Lung (tissue), 12 donors: Measurements from ENCODE around the gene PIGV. TPM values are rescaled to one million over a fixed set of nuclear protein-coding genes. Genes with fewer than 3 reads are reported as not detected.

Source experiments
- ATAC-seq: fragments of 200-7000 bp; cut with Tn5 transposase; one replicate; pipeline ENCODE4 v1.9.1; 2020; ENCODE audit warnings: moderate number of reproducible peaks; ENCODE audit not compliant: insufficient read depth, low FRiP score
- DNase-seq, 3 donors: peaks; one replicate each; pipeline ENCODE4 v3.0.0-alpha.2; 2013 to 2017
- H3K27ac ChIP-seq, 2 donors: one replicate each; pipeline ENCODE4 v1.5.1; 2013; ENCODE audit warnings: mild to moderate bottlenecking in 2 of 2, moderate library complexity in 2 of 2, control low read depth in 1 of 2, inconsistent platforms in 1 of 2, low read depth in 1 of 2, low read length in 1 of 2
- H3K27me3 ChIP-seq, 3 donors: one replicate each; pipeline ENCODE4 v1.5.1; 2013; ENCODE audit warnings: low read length in 2 of 3; ENCODE audit not compliant: control insufficient read depth in 3 of 3, insufficient read depth in 3 of 3
- H3K36me3 ChIP-seq, 4 donors: one replicate each; pipeline ENCODE4 v1.5.1; 2013; ENCODE audit warnings: low read length in 4 of 4, mild to moderate bottlenecking in 1 of 4, moderate library complexity in 1 of 4; ENCODE audit not compliant: control insufficient read depth in 4 of 4, insufficient read depth in 4 of 4
- H3K4me1 ChIP-seq, 5 donors: one replicate each; pipeline ENCODE4 v1.5.1; 2013; ENCODE audit warnings: low read length in 5 of 5, mild to moderate bottlenecking in 2 of 5, moderate library complexity in 1 of 5; ENCODE audit not compliant: control insufficient read depth in 5 of 5, insufficient read depth in 5 of 5
- H3K4me3 ChIP-seq: one replicate; pipeline ENCODE4 v1.5.1; 2013; ENCODE audit warnings: mild to moderate bottlenecking, control low read depth, moderate library complexity
- H3K9ac ChIP-seq, 2 donors: one replicate each; pipeline ENCODE4 v1.5.1; 2013; ENCODE audit warnings: low read length in 2 of 2, control low read depth in 1 of 2; ENCODE audit not compliant: insufficient read depth in 1 of 2
- H3K9me3 ChIP-seq, 4 donors: one replicate each; pipeline ENCODE4 v1.5.1; 2013; ENCODE audit warnings: low read length in 3 of 4, mild to moderate bottlenecking in 1 of 4, moderate library complexity in 1 of 4; ENCODE audit not compliant: control insufficient read depth in 4 of 4, insufficient read depth in 3 of 4
- CTCF ChIP-seq: IDR thresholded peaks from 2 replicates; pipeline ENCODE4 v1.5.1; 2012; ENCODE audit warnings: mild to moderate bottlenecking; ENCODE audit errors: control extremely low read depth, extremely low read depth
- WGBS, 2 donors: extraction: QIAGEN DNeasy Blood & Tissue Kit; methylation state at CpG; one replicate each; pipeline ENCODE4 v1.1.7; 2013; 5-methylcytosine and 5-hydroxymethylcytosine counted together
- polyA plus RNA-seq, 2 donors: library from polyadenylated mRNA; stranded (reverse); fragments of 200-250 nt; gene quantifications; one replicate each; pipeline ENCODE4 v1.2.1, GENCODE V29; 2013
- total RNA-seq, 2 donors: library from RNA; depleted of rRNA in 1 of 2; stranded (reverse); fragments of >200 nt in 1 of 2; gene quantifications; one replicate each; pipeline ENCODE4 v1.2.1, GENCODE V29; 2014 to 2021
- donor health status: control.
- donor health status: control.
- donor health status: Bipolar disorder and iron deficiency.
- donor health status: healthy.
- donor health status: DM: yes; HTN: yes; CAD: no.

PIGV gene
- total and polyA plus RNA-seq, 4 donors, result 6.8 to 14.3 (median 13.0) TPM

GRCh38 chr1:26838474-26839338 is 51.0 kb downstream of the PIGV start:
- TF ChIP-seq CTCF, result no peak
- Histone ChIP-seq H3K4me3 (no peak overlapping the region), H3K36me3 (peaks cover 0 to 40% (median 17%) of the 10 kb centered on the region in 4 donors), H3K27me3 (no peaks in the 10 kb centered on the region), H3K9me3 (no peaks in the 10 kb centered on the region), H3K9ac (no peak overlapping the region), H3K27ac (no peak overlapping the region), H3K4me1 (no peaks in the 10 kb centered on the region)
- DNase-seq (no peak), ATAC-seq (no peak)
- WGBS, 2 donors, result 74 to 90% methylated on average over 7 to 8 of the region's 8 CpGs

- Histone ChIP-seq H3K27ac (no peak overlapping the region), H3K4me1 (no peaks in the 10 kb centered on the region), H3K27me3 (no peaks in the 10 kb centered on the region), H3K4me3 (no peak overlapping the region), H3K9ac (no peak overlapping the region), H3K36me3 (peaks cover 0 to 35% (median 15%) of the 10 kb centered on the region in 4 donors), H3K9me3 (no peaks in the 10 kb centered on the region)
- 92 to 100% methylated on average over 1 of the region's 1 CpG for WGBS, 2 donors
- ATAC-seq (no peak), DNase-seq (no peak)
- no peak for TF ChIP-seq CTCF
Measured at GRCh38 chr1:26839339-26839722, 51.6 kb downstream of the PIGV start.

GRCh38 chr1:26839779-26840178 is 52.0 kb downstream of the PIGV start:
- DNase-seq, result no peak
- 83 to 87% methylated on average over 6 of the region's 6 CpGs for WGBS, 2 donors
- no peak overlapping the region for H3K27ac ChIP-seq
- no peak overlapping the region for H3K4me3 ChIP-seq
- H3K4me1 ChIP-seq, result no peaks in the 10 kb centered on the region
- no peak overlapping the region for H3K9ac ChIP-seq
- H3K27me3 ChIP-seq, result no peaks in the 10 kb centered on the region
- H3K36me3 ChIP-seq, result peaks cover 0 to 31% (median 10%) of the 10 kb centered on the region in 4 donors
- no peak for TF ChIP-seq CTCF
- no peak for ATAC-seq
- H3K9me3 ChIP-seq, result no peaks in the 10 kb centered on the region
